Thoracic aorta (tissue), 2 donors: ENCODE measurements around the gene TARS3. TPM values are rescaled to one million over a fixed set of nuclear protein-coding genes. Genes with fewer than 3 reads are reported as not detected.

Source experiments
- ATAC-seq: fragments of 150-250 bp; one replicate; pipeline ENCODE4 v1.8.0; 2017; ENCODE audit warnings: low read depth; ENCODE audit not compliant: insufficient number of reproducible peaks, low FRiP score
- DNase-seq: peaks from one replicate; pipeline ENCODE4 v3.0.0-alpha.2; 2020; ENCODE audit warnings: low spot score
- H3K27ac ChIP-seq, 2 donors: fragments of 200-600 bp; sonication (generic); 1 replicate in 1 of 2; 2 replicates in 1 of 2; pipeline ENCODE4 v1.5.1; 2016; ENCODE audit warnings: mild to moderate bottlenecking in 2 of 2, moderate library complexity in 2 of 2
- H3K27me3 ChIP-seq: fragments of 200-600 bp; sonication (generic); replicated peaks from 2 replicates; pipeline ENCODE4 v1.6.0; 2016; ENCODE audit warnings: mild to moderate bottlenecking; ENCODE audit not compliant: insufficient read depth
- H3K36me3 ChIP-seq: fragments of 200-600 bp; sonication (generic); one replicate; pipeline ENCODE4 v1.5.1; 2016
- H3K4me1 ChIP-seq, 2 donors: fragments of 200-600 bp; sonication (generic); 1 replicate in 1 of 2; 2 replicates in 1 of 2; pipeline versions ENCODE4 v1.5.1 to v1.6.0; 2016; ENCODE audit warnings: low read depth in 2 of 2, mild to moderate bottlenecking in 1 of 2; ENCODE audit not compliant: control insufficient read depth in 1 of 2
- H3K4me3 ChIP-seq: fragments of 200-600 bp; sonication (generic); 2 replicates; pipeline ENCODE4 v1.5.1; 2016; ENCODE audit warnings: mild to moderate bottlenecking
- H3K9me3 ChIP-seq: fragments of 200-600 bp; sonication (generic); 2 replicates; pipeline ENCODE4 v1.5.1; 2016
- total RNA-seq, 2 donors: library from RNA; depleted of rRNA; stranded (reverse); fragments of >200 nt; gene quantifications; one replicate each; pipeline versions ENCODE4 v1.1.0 to v1.2.3, GENCODE V29; 2016
- TF ChIP-seq, protein P1 (sequence below): fragments of 200-600 bp; sonication (generic); IDR thresholded peaks from one replicate; pipeline ENCODE4 v1.5.1; 2019; ENCODE audit warnings: antibody characterized with exemption

Gene TARS3
- total RNA-seq, 2 donors from 2014 or later, result 20.5 to 21.3 TPM

DNA sequence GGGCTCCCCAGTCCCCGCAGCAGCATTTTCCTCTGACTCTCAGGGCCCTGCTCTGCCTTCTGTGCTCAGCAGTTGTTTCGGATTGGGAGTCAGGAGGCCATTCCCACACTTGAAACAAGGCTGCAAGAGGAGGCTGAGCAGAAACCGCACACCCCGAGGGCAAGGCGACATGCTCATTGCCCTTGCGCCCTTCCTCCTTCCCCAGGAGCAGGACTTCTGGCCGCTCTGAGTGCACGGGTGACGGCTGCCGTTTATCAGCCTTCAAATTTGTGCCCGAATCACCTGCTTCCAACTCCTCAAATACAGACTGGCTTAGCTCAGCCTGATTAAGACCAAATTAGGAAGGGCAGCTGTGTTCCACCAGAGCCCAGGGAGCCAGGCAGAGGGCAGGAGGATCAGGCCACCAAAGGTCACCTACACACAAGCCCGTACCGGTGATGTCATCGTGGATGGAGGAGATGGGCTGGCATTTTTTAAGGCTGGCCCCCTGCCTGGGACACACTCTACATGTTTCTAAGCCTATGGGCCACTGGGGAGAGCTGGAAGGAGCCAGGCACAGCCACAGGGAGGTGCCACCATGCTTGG is 110.2 kb downstream of the TARS3 start:
- Histone ChIP-seq H3K27me3 (no peaks in the 10 kb centered on the region), H3K9me3 (no peaks in the 10 kb centered on the region), H3K4me3 (no peak overlapping the region), H3K36me3 (no peaks in the 10 kb centered on the region), H3K27ac (peak overlapping the region; percentile 6 to 55), H3K4me1 (peaks cover 24 to 59% of the 10 kb centered on the region in 2 donors)
- ATAC-seq, result no peak
- TF ChIP-seq, protein P1, sequence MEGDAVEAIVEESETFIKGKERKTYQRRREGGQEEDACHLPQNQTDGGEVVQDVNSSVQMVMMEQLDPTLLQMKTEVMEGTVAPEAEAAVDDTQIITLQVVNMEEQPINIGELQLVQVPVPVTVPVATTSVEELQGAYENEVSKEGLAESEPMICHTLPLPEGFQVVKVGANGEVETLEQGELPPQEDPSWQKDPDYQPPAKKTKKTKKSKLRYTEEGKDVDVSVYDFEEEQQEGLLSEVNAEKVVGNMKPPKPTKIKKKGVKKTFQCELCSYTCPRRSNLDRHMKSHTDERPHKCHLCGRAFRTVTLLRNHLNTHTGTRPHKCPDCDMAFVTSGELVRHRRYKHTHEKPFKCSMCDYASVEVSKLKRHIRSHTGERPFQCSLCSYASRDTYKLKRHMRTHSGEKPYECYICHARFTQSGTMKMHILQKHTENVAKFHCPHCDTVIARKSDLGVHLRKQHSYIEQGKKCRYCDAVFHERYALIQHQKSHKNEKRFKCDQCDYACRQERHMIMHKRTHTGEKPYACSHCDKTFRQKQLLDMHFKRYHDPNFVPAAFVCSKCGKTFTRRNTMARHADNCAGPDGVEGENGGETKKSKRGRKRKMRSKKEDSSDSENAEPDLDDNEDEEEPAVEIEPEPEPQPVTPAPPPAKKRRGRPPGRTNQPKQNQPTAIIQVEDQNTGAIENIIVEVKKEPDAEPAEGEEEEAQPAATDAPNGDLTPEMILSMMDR, result no peak
- no peak for DNase-seq

GRCh38 chr15:101613130-101614000 is 110.9 kb downstream of the TARS3 start:
- peaks cover 24 to 58% of the 10 kb centered on the region in 2 donors for H3K4me1 ChIP-seq
- no peaks in the 10 kb centered on the region for H3K27me3 ChIP-seq
- peak overlapping the region; percentile 6 to 55 for H3K27ac ChIP-seq
- H3K9me3 ChIP-seq, result no peaks in the 10 kb centered on the region
- TF ChIP-seq, protein P1, result no peak
- ATAC-seq (no peak), DNase-seq (peak; percentile 52)
- no peaks in the 10 kb centered on the region for H3K36me3 ChIP-seq
- H3K4me3 ChIP-seq, result no peak overlapping the region

DNA sequence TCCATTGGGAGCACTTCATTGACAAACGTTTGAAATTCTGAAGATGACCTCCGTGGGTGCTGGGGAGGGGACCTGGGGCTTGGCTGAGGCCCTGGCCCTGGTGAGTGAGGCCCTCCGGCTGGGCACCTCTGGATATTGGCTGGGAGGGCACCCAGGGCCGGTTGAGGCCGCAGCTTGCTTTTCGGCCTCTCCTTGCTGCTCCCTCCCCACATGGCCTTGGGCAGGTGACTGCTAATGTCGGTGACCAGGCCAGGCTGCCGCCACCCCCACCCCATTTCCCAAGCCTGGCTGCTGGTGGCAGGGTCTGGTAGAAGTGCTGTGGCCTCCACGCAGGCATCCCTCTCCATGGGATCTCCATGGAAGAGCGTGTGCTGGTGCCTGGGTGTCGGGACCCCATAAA is 111.6 kb downstream of the TARS3 start:
- peaks cover 24 to 51% of the 10 kb centered on the region in 2 donors for H3K4me1 ChIP-seq
- TF ChIP-seq, protein P1, result no peak
- no peak overlapping the region for H3K4me3 ChIP-seq
- H3K9me3 ChIP-seq, result no peaks in the 10 kb centered on the region
- no peak overlapping the region for H3K27ac ChIP-seq
- no peak for DNase-seq
- no peak for ATAC-seq
- H3K27me3 ChIP-seq, result no peaks in the 10 kb centered on the region
- H3K36me3 ChIP-seq, result no peaks in the 10 kb centered on the region

DNA sequence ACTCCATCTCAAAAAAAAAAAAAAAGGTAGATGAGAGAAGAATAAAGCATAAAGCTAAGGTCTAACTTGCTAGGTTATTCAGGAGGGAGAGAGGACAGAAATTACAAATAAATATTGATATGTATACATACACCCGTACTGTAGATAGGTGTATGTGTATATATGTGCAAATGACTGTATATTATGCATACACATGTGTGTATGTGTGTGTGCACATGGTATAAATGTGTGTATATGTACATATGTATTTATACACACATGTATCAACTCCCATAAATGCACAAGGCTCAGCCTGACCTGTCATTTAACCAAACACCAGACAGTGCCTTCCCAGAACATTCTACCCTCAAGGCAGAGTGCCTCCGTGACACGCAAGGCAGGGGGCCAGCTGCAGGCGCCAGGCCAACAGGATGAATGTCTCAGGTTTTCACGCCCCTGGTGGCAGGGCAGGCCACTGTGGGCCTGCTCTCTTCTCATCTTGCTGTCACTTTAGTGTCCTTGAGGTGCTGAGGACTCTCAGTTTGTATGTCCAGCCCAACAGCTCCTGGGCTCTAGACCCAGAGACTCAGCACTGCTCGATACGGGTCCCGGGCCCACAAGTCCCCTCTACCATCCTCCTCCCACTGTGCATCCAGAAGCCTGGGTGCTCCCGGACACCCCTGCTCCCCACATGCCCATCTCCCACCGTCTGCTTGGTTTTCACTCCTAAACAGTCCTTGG is 112.5 kb downstream of the TARS3 start:
- ATAC-seq (no peak), DNase-seq (no peak)
- TF ChIP-seq, protein P1, result no peak
- no peaks in the 10 kb centered on the region for H3K36me3 ChIP-seq
- no peaks in the 10 kb centered on the region for H3K9me3 ChIP-seq
- peaks cover 24 to 43% of the 10 kb centered on the region in 2 donors for H3K4me1 ChIP-seq
- no peak overlapping the region for H3K4me3 ChIP-seq
- H3K27ac ChIP-seq, result no peak overlapping the region
- H3K27me3 ChIP-seq, result no peaks in the 10 kb centered on the region

GRCh38 chr15:101611007-101611406 is 113.3 kb downstream of the TARS3 start:
- no peak overlapping the region for H3K4me3 ChIP-seq
- ATAC-seq (no peak), DNase-seq (no peak)
- no peaks in the 10 kb centered on the region for H3K9me3 ChIP-seq
- TF ChIP-seq, protein P1, result no peak
- no peaks in the 10 kb centered on the region for H3K36me3 ChIP-seq
- no peak overlapping the region for H3K27ac ChIP-seq
- peaks cover 17 to 35% of the 10 kb centered on the region in 2 donors for H3K4me1 ChIP-seq
- H3K27me3 ChIP-seq, result no peaks in the 10 kb centered on the region
